H7 (cell line): Measurements from ENCODE around the gene SHFL. TPM values are rescaled to one million over a fixed set of nuclear protein-coding genes. Genes with fewer than 3 reads are reported as not detected.

Source experiments
- DNase-seq: peaks from one replicate; pipeline ENCODE4 v3.0.0; 2012
- H3K27me3 ChIP-seq: 2 replicates; pipeline ENCODE4 v1.6.0; 2011; ENCODE audit warnings: mild to moderate bottlenecking, low read length; ENCODE audit not compliant: control insufficient read depth, insufficient read depth
- H3K36me3 ChIP-seq: replicated peaks from 2 replicates; pipeline ENCODE4 v1.5.1; 2011; ENCODE audit warnings: low read length; ENCODE audit not compliant: control insufficient read depth, insufficient read depth
- H3K4me3 ChIP-seq: 2 replicates; pipeline ENCODE4 v1.5.1; 2011; ENCODE audit warnings: low read depth, mild to moderate bottlenecking, control low read depth, low read length, moderate library complexity; ENCODE audit not compliant: insufficient read depth
- total RNA-seq: library from RNA; depleted of rRNA; stranded (reverse); fragments of >200 nt; shearing (Covaris generic); gene quantifications from 2 replicates; pipeline ENCODE4 v1.2.3, GENCODE V29; 2014

The SHFL gene
- total RNA-seq, 1 experiment from 2014 or later = 14.4 TPM

DNA sequence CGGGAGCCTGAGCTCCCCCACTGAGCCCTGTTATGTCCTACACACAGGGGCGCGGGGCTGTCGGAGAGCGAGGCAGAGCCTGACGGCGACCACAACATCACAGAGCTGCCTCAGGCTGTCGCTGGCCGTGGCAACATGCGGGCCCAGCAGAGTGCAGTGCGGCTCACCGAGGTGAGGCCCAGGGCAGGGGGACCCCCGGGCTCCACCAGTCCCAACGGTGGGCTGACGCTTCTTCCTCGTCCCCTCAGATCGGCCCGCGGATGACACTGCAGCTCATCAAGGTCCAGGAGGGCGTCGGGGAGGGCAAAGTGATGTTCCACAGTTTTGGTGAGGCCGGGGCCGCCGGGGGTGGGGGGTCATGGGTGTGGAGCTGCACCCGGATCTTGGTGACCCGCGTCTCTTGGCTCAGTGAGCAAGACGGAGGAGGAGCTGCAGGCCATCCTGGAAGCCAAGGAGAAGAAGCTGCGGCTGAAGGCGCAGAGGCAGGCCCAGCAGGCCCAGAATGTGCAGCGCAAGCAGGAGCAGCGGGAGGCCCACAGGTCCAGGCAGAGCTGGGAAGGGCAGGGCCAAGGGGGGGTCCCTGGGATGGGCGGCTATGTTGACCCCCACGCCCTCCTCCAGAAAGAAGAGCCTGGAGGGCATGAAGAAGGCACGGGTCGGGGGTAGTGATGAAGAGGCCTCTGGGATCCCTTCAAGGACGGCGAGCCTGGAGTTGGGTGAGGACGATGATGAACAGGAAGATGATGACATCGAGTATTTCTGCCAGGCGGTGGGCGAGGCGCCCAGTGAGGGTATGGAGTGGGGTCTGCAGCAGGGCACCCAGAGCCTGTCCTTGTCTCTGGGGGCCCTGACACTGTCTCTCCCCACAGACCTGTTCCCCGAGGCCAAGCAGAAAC lies 24.2 kb downstream of the SHFL start:
- H3K4me3 ChIP-seq = no peak overlapping the region
- peak; percentile 45 for DNase-seq
- peaks cover 28% of the 10 kb centered on the region for H3K36me3 ChIP-seq
- H3K27me3 ChIP-seq = no peaks in the 10 kb centered on the region

DNA sequence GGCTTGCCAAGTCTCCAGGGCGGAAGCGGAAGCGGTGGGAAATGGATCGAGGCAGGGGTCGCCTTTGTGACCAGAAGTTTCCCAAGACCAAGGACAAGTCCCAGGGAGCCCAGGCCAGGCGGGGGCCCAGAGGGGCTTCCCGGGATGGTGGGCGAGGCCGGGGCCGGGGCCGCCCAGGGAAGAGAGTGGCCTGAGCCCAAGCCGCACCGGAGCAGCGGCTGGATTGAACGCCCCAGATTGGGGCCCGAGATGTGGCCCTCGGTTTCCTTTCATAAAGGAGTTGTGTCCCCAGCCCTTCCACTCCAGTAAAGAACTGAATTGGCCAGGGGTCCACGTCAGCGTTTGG lies 24.8 kb downstream of the SHFL start:
- peaks cover 32% of the 10 kb centered on the region for H3K36me3 ChIP-seq
- H3K4me3 ChIP-seq = no peak overlapping the region
- H3K27me3 ChIP-seq = no peaks in the 10 kb centered on the region
- peak; percentile 43 for DNase-seq

DNA sequence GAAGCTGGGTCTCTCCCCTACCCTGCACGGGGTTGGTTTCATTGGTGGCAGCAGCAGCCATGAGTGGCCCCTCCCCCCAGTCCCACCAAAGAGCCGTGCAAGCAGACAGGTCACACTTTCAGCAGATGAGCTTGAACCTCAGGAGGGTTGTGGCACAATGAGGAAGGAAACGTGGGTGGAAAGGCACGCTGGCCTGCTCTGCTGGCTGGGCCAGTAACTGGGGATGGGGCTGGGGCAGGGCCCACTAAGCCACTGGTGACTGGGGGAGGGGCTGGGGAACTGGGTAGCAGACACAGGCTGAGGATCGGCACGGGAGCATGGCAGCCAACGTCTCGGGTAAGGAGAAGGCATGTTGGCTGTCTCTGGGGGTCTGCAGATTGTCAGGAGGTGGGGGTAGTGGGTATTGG lies 25.3 kb downstream of the SHFL start, which contains the start of gene P2RY11:
Gene P2RY11 (plus strand): TSS at position 289 of the 407 bp plus-strand sequence. CDS start 29 bp downstream, at position 318.
- H3K36me3 ChIP-seq = peaks cover 36% of the 10 kb centered on the region
- no peak within 1 kb of the TSS for H3K4me3 ChIP-seq
- DNase-seq = peak; percentile 48
- H3K27me3 ChIP-seq = no peaks in the 10 kb centered on the region

DNA sequence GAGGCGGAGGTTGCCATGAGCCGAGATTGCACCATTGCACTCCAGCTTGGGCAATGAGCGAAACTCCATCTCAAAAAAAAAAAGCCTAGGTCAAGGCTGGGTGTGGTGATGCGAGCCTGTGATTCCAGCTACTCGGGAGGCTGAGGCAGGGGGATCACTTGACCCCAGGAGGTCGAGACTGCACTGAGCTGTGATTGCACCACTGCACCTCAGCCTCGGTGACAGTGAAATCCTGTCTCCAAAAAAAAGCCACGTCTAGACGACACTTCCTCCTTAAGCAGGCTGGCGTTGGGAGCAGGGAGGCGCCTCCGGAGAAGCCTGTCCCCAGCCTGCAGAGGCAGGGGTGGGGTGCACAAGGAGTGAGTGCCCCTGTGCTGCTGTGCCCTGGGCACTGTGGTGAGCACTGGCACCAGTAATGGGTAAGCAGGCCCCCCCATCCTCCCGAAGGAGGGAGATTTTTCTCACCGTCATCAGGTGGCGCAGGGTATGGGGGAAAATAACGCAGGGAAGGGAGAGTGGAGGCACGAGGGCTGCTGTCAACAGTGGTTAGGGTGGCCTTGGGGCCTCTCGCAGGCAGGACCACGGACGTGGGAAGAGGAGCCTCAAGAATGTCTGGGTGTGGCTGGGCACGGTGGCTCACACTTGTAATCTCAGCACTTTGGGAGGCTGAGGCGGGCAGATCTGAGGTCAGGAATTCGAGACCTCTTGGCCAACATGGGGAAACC lies 26.1 kb downstream of the SHFL start:
- H3K4me3 ChIP-seq = no peak overlapping the region
- DNase-seq = peak; percentile 59
- H3K36me3 ChIP-seq = peaks cover 39% of the 10 kb centered on the region
- H3K27me3 ChIP-seq = no peaks in the 10 kb centered on the region

DNA sequence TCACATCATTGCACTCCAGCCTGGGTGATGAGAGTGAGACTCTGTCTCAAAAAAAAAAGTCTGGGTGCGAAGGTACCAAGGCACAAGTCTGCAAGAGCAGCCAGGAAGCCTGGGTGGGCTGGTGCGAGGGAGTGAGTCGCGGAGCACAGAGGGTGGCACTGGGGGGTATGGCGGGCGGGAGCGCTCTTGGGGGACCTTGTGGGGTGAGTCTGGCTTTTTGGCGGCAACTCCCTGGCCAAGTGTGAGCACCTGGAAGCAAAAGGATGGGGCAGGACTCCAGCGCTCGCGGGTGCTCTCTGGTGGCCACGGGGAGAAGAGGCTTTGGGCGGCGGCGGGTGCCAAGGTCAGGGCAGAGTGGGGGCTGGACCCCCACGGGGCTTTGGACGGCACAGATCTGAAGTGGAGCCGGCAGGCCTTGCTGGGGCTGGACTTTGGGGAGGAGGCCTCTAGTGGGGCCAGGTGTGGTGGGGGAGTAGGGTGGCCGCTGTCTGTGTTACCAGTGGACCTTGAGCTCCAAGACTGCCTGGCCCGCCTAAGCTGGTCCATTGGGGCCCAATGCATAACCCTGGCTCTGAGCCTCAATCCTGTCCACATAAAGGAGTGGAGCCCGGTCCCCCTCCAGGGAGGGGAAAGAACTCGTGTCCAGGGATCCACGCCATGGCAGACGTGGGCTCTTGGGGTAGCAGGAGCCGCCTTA lies 26.9 kb downstream of the SHFL start:
- peaks cover 37% of the 10 kb centered on the region for H3K36me3 ChIP-seq
- H3K4me3 ChIP-seq = no peak overlapping the region
- peak; percentile 94 for DNase-seq
- no peaks in the 10 kb centered on the region for H3K27me3 ChIP-seq

DNA sequence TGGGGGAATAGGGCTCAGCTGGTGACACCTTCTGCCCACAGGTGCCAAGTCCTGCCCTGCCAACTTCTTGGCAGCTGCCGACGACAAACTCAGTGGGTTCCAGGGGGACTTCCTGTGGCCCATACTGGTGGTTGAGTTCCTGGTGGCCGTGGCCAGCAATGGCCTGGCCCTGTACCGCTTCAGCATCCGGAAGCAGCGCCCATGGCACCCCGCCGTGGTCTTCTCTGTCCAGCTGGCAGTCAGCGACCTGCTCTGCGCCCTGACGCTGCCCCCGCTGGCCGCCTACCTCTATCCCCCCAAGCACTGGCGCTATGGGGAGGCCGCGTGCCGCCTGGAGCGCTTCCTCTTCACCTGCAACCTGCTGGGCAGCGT lies 27.5 kb downstream of the SHFL start:
- H3K27me3 ChIP-seq = no peaks in the 10 kb centered on the region
- peak; percentile 70 for DNase-seq
- H3K4me3 ChIP-seq = no peak overlapping the region
- peaks cover 35% of the 10 kb centered on the region for H3K36me3 ChIP-seq

DNA sequence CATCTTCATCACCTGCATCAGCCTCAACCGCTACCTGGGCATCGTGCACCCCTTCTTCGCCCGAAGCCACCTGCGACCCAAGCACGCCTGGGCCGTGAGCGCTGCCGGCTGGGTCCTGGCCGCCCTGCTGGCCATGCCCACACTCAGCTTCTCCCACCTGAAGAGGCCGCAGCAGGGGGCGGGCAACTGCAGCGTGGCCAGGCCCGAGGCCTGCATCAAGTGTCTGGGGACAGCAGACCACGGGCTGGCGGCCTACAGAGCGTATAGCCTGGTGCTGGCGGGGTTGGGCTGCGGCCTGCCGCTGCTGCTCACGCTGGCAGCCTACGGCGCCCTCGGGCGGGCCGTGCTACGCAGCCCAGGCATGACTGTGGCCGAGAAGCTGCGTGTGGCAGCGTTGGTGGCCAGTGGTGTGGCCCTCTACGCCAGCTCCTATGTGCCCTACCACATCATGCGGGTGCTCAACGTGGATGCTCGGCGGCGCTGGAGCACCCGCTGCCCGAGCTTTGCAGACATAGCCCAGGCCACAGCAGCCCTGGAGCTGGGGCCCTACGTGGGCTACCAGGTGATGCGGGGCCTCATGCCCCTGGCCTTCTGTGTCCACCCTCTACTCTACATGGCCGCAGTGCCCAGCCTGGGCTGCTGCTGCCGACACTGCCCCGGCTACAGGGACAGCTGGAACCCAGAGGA lies 28.0 kb downstream of the SHFL start:
- Histone ChIP-seq H3K36me3 (peaks cover 33% of the 10 kb centered on the region), H3K4me3 (no peak overlapping the region), H3K27me3 (no peaks in the 10 kb centered on the region)
- DNase-seq = no peak

DNA sequence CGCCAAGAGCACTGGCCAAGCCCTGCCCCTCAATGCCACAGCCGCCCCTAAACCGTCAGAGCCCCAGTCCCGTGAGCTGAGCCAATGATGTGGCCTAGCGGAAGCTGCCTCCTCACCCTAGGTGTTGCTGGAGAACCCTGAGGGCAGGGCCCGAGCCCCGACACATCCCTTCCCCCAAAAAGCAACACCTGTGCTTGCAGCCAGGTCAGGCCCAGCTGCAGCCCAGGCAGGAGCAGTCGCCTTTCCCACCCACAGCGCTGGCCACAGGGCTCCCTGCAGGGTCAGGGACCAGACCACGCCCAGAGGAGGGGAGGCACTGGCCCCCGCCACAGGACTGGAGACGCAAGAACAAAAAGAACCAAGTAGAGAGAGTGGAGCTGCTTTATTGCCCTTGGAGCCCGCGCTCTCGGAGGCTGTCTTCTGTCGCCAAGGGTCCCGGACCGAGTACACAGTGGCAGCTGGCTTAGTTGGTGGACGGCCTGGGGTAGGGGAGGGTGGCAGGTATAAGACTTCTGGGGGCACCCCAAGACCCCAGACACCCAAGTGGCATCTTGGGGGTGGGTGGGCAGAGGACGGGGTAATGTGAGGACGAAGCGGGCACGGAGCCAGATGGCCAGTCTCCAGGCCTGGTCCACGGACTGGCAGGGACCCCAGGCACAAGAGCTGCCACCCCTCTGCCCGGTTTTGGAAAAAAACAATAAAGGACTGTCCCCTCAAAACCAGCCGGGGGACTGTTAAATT lies 28.7 kb downstream of the SHFL start:
- H3K4me3 ChIP-seq = no peak overlapping the region
- DNase-seq = no peak
- peaks cover 27% of the 10 kb centered on the region for H3K36me3 ChIP-seq
- H3K27me3 ChIP-seq = no peaks in the 10 kb centered on the region

DNA sequence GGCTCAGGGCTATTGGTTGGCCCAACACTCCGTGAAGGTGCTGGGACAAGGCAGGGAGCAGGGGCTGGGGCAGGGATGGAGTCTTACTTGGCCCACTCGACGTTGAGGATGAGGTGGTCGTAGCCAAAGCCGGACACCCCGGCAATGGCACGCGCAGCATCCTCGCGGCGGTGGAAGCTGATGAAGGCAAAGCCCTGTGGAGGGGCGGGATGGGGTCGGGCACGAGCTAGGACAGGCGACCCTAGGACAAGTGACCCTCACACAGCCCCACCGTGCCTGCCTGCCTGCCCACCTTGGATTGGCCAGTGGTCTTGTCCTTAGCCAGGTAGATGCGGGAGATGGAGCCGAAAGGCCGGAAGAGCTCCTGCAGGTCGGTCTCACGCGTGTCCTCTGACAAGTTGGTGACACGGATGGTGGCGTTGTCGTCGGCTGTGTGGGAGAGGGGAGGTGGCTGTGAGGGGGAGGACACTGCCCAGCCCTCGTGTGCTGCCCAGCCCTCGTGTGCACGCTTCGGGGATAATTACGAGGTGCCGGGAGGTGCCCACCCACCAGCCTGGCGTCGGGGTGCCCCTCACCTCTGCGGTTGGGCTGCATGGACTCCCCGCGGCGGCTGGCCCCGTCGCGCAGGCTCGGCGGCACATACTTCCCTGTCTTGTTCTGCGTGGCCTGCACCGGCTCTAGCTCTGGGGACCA lies 29.4 kb downstream of the SHFL start:
- no peak overlapping the region for H3K4me3 ChIP-seq
- H3K27me3 ChIP-seq = no peaks in the 10 kb centered on the region
- H3K36me3 ChIP-seq = peaks cover 24% of the 10 kb centered on the region
- DNase-seq = no peak

DNA sequence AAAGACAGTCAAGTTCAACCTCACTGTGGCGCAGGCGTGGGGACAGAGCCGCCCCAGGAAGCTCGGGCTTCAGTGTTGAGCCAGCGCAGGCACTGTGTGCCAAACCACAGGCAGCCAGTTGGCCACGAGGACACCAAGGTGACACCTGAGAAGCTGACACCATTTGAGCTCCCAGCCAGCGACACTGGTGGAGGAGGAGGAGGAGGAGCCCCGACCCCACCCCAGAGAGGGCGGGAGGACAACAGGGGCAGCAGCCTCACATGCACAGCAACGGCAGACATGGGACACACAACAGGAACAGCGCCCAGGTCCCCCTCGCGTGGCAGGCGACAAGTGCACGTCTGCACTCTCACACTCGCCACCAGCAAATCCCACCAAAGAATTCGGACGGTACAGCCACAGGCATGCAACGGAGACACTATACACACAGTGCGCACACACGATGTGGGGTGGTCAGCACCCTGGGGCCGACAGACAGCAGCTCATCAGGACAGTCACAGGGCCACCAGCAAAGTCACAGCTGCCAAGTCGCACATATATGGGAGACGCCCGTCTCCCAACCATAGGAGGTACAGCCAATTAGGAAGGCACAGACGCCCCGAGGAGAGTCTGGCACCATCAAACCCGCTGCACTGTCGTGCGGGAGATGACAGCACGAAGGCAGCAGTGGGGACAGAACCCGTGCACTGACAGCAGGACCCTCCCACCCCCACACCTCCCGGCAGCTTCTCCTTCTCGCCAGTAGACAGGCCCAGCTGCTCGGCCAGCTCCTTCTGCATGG lies 30.2 kb downstream of the SHFL start:
- no peak for DNase-seq
- H3K36me3 ChIP-seq = peaks cover 23% of the 10 kb centered on the region
- no peaks in the 10 kb centered on the region for H3K27me3 ChIP-seq
- no peak overlapping the region for H3K4me3 ChIP-seq

DNA sequence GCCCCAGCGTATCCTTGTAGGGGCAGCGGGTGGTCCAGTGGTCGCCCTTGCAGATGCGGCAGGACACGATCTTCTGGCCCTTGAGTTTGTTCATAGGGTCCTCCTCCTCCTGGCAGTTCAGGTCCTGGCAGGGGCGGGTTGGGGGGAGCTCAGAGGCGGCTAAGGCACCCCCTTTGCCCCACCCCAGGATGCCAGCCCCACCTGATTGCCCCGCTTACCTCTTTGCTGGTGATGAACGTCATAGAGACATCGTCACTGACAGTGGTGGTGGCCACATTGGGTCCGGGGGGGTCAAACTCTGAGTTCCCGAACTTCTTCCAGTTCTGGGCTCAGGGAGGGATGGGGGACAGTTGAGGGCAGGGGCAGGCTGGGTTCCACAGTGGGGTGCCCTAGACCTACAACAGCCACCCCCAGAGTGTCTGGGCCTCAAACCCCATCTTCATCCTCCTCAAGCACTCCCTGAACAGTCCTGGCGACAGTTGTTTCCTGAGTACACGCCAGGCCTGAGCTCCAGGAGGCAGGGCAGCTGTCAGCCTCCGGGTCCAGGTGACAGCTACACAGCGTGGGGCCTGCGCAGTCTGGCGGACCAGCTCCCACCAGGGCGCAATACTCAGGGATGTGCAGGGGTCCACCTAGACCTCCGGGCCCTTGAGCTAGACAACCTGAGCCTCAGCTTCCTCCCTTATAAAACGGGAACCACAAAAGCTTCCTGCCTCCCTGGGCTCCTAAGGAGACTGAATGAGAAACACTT lies 30.9 kb downstream of the SHFL start:
- Histone ChIP-seq H3K27me3 (no peaks in the 10 kb centered on the region), H3K4me3 (no peak overlapping the region), H3K36me3 (peaks cover 23% of the 10 kb centered on the region)
- DNase-seq = no peak

DNA sequence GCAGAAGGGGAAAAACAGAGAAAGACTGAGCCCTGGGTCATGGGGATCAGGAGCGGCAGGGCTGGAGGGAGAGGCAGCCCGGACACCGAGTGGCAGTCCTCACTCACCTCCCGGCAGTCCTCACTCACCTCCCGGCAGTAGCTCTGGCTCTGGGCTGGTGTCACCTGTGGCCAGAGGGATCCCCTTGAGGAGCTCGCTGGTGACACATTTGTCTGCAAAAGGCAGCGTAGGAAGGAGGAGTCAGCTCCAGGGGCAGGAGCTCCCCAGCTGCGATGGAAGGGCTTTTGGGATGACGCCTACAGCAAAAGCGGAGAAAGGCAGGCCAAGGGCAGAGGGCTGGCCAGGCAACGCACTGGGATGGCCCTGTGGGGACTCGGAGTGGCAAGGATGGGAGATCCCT lies 32.8 kb downstream of the SHFL start:
- peaks cover 23% of the 10 kb centered on the region for H3K36me3 ChIP-seq
- peak overlapping the region; percentile 97 for H3K4me3 ChIP-seq
- DNase-seq = no peak
- H3K27me3 ChIP-seq = no peaks in the 10 kb centered on the region
